GM12865 (cell line): ENCODE data around the gene ZNG1F.
A peak's percentile ranks its signal among the peaks of the same experiment; 100 is the strongest.
"Not testable (repeated sequence)": the region's sequence is repeated elsewhere in the genome, so short reads cannot be mapped to it uniquely, and the experiment has no call there.

Experiments used
- DNase-seq: peaks from one replicate; pipeline ENCODE4 v3.0.0; 2010; ENCODE audit warnings: low read depth
- H3K4me3 ChIP-seq: 2 replicates; pipeline ENCODE4 v1.5.1; 2011; ENCODE audit warnings: mild to moderate bottlenecking, low read depth, low read length, control low read depth
- TF ChIP-seq, protein P1 (sequence below): IDR thresholded peaks from 2 replicates; pipeline ENCODE4 v1.5.1; 2011; ENCODE audit warnings: low read length, control low read depth, low read depth, inconsistent platforms; ENCODE audit not compliant: insufficient read depth; ENCODE audit errors: missing control alignments

Gene ZNG1F

DNA sequence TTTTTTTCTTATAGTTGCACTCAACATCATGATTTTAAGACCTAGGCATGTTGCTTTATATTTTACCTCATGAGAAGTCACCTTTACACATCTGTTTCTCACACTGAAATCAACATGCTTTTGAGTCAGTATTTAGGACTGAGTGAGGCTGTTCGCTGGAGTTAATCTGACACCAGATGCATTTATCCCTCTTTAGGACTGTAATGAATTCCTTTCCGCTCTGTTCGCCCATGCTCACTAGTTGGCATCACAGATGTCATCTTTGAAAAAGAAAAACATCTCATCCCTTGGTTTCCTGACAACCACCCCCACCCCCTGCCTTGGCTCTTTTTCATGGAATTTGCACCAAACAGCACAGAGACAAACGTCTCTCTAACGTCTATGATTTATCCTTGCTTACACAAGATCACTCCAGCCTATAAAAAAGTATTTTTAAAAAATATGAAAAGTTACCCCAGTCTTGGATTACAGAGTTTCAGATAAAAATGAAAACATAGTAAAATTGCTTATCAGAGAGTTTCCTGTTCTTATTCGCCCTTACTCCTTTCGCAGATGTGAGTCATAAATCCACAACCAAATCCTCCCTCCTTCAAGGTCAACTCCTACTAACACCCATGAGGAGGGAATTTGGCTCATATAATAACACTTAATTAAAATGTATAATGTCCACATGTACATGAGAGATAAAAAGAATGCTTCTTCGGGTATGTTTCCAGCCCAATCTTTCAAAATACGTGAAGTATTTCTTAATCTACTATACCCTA is 94.9 kb downstream of the ZNG1F start:
- not testable (repeated sequence) for DNase-seq, H3K4me3 ChIP-seq

DNA sequence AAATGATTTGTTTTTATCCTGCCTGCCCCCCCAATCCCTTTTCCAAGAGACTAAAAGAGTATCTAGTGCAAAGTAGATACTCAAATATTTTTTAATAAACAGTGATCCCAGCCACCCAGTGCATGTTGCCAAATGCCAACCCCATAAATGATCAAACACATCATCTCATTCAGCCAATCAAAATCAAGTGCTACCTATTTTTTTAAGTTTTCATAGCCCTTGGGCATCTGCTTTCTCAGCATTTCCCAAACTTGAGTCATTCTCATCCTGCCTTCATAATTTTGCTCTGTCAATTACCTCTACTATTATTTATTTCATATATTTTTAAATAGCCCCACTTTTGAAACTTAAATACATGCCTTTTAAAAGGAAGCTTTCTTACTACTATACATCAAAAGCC is 98.2 kb downstream of the ZNG1F start:
- not testable (repeated sequence) for H3K4me3 ChIP-seq, DNase-seq

DNA sequence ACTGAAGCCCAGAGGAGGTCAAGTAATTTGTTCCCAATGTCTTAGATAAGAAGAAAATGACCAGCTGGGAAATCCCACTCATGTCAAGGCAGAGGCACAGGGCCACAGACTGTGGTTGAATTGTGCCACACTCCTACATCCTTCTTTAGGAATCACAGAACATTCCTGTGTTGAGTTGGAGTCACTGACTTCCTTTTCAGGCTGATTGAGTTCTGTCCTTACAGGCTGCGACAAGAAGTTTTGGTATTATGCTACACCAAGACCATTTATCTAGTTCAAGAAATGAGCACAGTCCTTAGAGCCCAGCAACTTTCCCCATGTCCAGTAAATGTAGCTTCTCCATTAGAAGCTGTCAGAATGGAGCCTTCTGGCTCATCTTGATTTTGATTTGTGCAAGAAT is 98.7 kb downstream of the ZNG1F start:
- not testable (repeated sequence) for DNase-seq, H3K4me3 ChIP-seq

DNA sequence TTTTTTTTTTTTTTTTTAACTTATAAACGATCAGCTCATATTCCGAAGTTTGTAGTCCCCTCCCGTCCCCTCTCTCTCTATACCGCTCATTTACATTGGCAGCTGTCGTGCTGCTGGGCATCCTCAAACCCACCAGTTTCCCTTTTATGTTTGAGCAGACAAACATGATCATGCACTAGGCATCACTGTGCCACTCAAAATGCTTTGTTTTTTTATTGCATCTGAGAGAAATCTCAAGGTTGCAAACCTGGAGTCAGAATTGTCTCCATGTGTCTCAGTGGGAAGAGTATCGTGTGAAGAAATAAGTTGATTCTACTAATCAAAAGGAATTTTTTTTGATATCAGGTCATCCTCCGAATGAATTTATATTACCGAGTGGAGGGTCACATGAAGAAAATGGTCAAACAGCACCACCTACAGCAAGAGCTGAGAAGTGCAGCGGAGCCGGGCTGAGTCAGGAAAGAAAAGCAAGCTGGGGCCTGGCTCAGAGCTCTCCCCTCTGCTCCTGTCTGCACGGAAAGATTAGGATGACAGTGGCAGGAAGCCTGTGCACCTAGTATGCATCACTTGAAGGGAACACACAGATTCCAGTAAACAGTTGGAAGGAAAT is 100.6 kb downstream of the ZNG1F start:
- DNase-seq, H3K4me3 ChIP-seq: not testable (repeated sequence)
- TF ChIP-seq, protein P1, sequence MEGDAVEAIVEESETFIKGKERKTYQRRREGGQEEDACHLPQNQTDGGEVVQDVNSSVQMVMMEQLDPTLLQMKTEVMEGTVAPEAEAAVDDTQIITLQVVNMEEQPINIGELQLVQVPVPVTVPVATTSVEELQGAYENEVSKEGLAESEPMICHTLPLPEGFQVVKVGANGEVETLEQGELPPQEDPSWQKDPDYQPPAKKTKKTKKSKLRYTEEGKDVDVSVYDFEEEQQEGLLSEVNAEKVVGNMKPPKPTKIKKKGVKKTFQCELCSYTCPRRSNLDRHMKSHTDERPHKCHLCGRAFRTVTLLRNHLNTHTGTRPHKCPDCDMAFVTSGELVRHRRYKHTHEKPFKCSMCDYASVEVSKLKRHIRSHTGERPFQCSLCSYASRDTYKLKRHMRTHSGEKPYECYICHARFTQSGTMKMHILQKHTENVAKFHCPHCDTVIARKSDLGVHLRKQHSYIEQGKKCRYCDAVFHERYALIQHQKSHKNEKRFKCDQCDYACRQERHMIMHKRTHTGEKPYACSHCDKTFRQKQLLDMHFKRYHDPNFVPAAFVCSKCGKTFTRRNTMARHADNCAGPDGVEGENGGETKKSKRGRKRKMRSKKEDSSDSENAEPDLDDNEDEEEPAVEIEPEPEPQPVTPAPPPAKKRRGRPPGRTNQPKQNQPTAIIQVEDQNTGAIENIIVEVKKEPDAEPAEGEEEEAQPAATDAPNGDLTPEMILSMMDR = peak; percentile 7

DNA sequence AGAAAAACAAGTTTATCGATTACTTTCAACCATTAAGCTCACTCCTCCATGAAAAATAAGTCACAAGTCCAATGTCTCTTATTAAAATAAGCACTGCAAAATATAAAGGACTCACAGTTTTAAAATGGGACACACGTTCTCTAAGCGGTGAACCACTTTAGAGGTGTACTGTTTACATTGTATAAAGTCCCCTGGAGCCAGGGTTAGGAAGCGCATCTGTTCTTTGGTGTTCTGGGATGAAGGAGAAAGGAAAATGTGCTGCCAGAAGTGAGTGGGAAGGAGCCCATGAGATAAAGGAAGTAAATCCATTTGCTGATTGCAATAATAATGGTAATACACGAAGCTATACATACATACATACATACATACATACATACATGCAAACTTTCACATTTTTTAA is 101.2 kb downstream of the ZNG1F start:
- not testable (repeated sequence) for DNase-seq, H3K4me3 ChIP-seq

DNA sequence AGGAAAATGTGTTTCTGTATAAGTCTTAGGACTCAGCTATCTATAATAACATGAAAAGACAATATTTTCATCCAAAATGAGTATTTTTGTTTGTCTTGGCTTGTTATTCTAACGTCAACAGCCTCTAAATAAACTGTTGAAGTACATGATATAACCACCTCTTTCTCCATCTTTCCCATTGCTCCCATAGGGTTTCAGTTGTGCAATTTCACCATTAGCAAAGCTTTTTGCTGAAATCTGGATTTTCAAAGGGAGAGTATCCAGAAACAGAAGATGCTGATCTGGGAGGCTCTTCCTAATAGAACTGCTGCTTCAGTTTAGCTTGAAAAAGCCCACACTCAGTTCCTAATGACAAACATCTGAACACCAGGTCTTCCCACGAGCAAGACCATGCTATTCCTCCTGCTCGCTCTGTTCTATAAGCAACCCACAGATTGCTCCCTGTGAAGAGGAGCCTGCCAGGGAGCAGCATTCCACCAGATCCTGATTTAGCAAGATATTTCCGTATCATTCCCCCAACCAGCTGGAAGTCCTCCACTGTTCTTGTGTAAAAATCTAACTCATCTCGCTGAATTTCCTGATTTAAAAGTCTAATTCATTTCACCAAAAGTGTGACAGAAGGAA is 101.8 kb downstream of the ZNG1F start:
- H3K4me3 ChIP-seq, DNase-seq: not testable (repeated sequence)

DNA sequence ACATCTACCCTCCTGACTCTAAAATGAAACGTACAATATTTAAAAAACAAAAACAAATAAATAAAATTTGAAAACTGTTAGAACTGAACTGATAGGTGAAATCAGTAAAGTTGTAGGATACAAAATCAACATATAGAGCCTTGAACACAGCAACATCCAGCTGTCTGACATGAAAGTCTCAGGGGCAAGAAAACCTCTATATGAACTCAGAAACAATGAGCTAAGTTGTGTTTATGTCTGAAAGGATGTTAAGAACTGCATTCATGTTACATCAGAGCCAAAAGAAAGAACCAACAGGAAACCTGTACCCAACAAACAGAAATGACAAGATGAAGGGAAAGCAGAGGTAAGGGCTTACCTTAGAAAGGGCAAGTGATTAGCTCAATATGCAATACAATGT is 102.4 kb downstream of the ZNG1F start:
- H3K4me3 ChIP-seq, DNase-seq: not testable (repeated sequence)

DNA sequence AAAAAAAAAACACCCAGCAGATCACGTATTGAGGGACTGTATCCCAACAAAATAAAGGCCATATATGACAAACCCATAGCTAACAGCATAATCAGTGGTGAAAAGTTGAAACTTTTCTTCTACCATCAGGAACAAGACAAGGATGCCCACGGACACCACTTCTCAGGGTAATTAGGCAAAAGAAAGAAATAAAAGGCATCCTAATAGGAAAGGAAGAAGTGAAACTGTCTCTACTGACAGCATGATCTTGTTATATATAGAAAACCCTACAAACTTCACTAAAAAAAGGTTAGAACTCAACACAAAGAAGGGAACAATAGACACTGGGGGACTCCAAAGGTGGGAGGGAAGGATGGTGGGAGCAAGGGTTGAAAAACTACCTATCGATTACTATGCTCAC is 102.9 kb downstream of the ZNG1F start:
- DNase-seq, H3K4me3 ChIP-seq: not testable (repeated sequence)

DNA sequence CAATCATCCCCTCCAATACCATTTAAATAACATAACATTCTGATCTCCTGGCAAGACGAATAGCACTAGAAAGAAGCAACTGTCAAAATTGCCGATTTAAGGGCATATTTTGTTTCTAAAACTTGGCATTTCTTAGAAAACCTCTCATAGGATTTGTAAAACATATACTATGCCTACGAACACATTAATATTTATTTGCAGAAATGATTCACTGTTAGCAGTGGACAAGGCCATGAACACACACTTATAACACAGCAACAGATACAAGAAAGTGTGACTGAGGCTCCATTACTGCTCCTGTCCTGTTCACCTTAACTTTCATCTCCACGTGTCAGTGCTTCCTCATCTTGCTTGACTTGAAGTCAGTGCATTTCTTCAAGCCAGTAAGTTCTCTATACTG is 106.8 kb downstream of the ZNG1F start:
- not testable (repeated sequence) for DNase-seq, H3K4me3 ChIP-seq
